WTC11 (cell line): Measurements from ENCODE around the gene RBFOX1.

Source experiments
- CTCF ChIP-seq: fragments of 200-600 bp; IDR thresholded peaks from 2 replicates; pipeline ENCODE4 v1.8.0; 2022; ENCODE audit warnings: antibody characterized with exemption
- E2F4 ChIP-seq: sonication (generic); formaldehyde crosslinking; IDR thresholded peaks from 2 replicates; pipeline ENCODE4 v1.8.1; 2022; ENCODE audit warnings: low read depth, mild to moderate bottlenecking, moderate library complexity, missing genetic modification reagents, borderline replicate concordance
- JAZF1 ChIP-seq: fragments of 250-450 bp; sonication (Bioruptor Pico); IDR thresholded peaks from 2 replicates; pipeline ENCODE4 v1.9.0; 2021; ENCODE audit warnings: moderate library complexity, mild to moderate bottlenecking, inconsistent platforms
- MAX ChIP-seq: sonication (generic); formaldehyde crosslinking; IDR thresholded peaks from 2 replicates; pipeline ENCODE4 v1.8.0; 2022; ENCODE audit warnings: mild to moderate bottlenecking, missing genetic modification reagents
- ZBTB21 ChIP-seq: sonication (generic); formaldehyde crosslinking; IDR thresholded peaks from 2 replicates; pipeline ENCODE4 v1.8.1; 2023; ENCODE audit warnings: mild to moderate bottlenecking, missing genetic modification reagents, borderline replicate concordance
- ZNF263 ChIP-seq: sonication (generic); formaldehyde crosslinking; IDR thresholded peaks from 2 replicates; pipeline ENCODE4 v1.8.1; 2022; ENCODE audit warnings: low read depth, mild to moderate bottlenecking, moderate library complexity, missing genetic modification reagents

- no peak for TF ChIP-seq CTCF
- no peak for TF ChIP-seq JAZF1 (CRISPR knock-in tag)
- TF ChIP-seq ZNF263 (CRISPR knock-in tag): no peak
- TF ChIP-seq MAX: no peak
- no peak for TF ChIP-seq ZBTB21
- TF ChIP-seq E2F4 (CRISPR knock-in tag): no peak
These were observed 281.6 kb downstream of the RBFOX1 start for GRCh38 chr16:7614021-7614795.
